Upper lobe of left lung (tissue), 4 donors: ENCODE data around the gene ASCC1.

Experiments used
- CTCF ChIP-seq, 6 experiments: fragments of 450-650 bp in 4 of 6; fragments of 200-600 bp in 2 of 6; sonication (generic) in 2 of 6; IDR thresholded peaks; one replicate each; pipeline ENCODE4 v1.5.1; 2016 to 2019; ENCODE audit warnings: antibody characterized with exemption in 6 of 6
- POLR2AphosphoS5 ChIP-seq, 2 donors: sonication (generic); formaldehyde crosslinking; IDR thresholded peaks; one replicate each; pipeline ENCODE4 v1.5.1; 2017; ENCODE audit warnings: antibody characterized with exemption in 2 of 2

- TF ChIP-seq CTCF (IDR thresholded peaks at IDR 0.05), result no peak
- TF ChIP-seq POLR2AphosphoS5 (IDR thresholded peaks at IDR 0.05), result no peak
Measured at GRCh38 chr10:72050873-72051272, 165.2 kb downstream of the ASCC1 start.
